Measurements from ENCODE around the gene COL24A1.
A peak's percentile ranks its signal among the peaks of the same experiment; 100 is the strongest.

The COL24A1 gene

DNA sequence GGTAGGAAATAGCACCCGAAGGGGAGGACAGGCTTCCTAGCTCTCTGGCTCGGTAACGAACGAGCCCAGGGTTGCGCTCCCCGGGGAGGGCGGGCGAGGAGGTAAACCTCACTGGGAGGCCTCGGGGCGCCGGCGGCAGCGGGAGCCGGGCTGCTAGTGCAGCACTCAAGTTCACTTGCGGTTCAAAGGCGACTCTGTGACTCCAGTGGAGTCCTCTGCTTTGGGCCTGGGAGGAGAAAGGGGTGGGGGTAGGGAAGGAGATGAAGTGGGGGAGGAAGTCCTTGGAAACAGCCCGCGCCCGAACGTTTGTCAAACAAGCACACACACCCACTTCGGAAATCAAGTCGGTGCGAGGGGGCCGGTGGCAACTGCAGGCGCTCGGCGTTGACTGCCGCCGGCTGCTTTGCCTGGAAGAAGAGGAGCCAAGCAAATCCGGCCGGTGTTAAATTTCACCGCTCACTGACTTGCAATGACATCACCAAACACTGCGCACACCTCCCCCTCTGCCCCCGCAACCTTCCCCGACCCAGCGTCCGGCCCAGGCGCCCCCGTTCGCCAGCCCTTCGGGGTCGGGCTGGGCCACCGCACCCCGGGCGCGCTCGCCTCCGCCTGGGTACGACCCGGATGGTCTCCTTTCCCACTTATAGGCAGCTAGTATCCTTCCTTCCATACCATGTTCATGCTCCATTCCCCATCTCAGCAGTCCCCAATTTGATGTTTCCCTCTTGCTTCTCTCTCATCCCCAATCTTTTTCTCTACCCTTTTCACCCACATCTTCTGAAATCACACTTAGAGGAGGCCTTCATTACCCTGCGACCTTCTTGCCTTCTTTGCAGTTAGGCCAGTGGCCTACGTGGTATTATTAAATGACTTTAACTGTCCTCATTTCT lies at the start of gene COL24A1:
COL24A1 (minus strand) TSS at position 207 of the 890 bp plus-strand sequence. CDS start 376 bp downstream, outside the sequence.
- TF ChIP-seq POLR2AphosphoS5 (IDR thresholded peaks at IDR 0.05; ENCODE audit: borderline replicate concordance, low read depth, low read length) (no peak), EZH2 (IDR thresholded peaks at IDR 0.05) (no peak), FOXP2 (optimal IDR thresholded peaks at IDR 0.05; ENCODE audit: control extremely low read depth, extremely low read length, insufficient read depth) (no peak)
- no peak within 1 kb of the TSS for H3K4me3 ChIP-seq
- H3K9ac ChIP-seq (ENCODE audit: insufficient read length): no peak within 1 kb of the TSS
- no peak within 1 kb of the TSS for H3K27ac ChIP-seq
- H3K9me3 ChIP-seq (ENCODE audit: low read depth, low read length): 0 out of 2 replicates have a peak, but pooled peaks cover 3% of the 10 kb centered on the region
- H3K36me3 ChIP-seq (ENCODE audit: insufficient read depth, low read length): no peaks in the 10 kb centered on the region
- no peak for DNase-seq (ENCODE audit: low read depth, low spot score)

DNA sequence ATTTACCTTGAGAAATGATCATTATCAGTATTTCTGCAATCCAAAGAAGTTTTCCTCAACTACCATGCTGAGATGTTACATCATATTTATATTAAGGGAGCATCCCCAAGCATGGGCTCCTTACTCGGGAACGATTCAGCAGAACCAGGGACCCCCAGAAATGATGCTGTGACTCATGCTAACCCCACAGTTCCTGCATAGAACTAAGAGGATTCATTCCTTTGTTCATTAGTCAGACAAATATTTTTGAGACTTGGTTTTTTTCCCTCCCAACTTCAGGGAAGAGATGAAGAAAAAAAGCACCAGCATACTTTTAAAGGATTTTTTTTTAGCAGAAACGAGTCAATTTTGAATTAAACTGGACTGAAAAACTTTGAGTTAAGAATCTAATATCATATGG lies 49.2 kb upstream of the COL24A1 start:
- Histone ChIP-seq H3K27ac (no peak overlapping the region), H3K36me3 (ENCODE audit: insufficient read depth, low read length) (no peaks in the 10 kb centered on the region), H3K9me3 (ENCODE audit: low read depth, low read length) (no peaks in the 10 kb centered on the region), H3K9ac (ENCODE audit: insufficient read length) (no peak overlapping the region), H3K4me3 (no peak overlapping the region)
- DNase-seq (ENCODE audit: low read depth, low spot score): no peak
- TF ChIP-seq POLR2AphosphoS5 (IDR thresholded peaks at IDR 0.05; ENCODE audit: borderline replicate concordance, low read depth, low read length) (no peak), EZH2 (IDR thresholded peaks at IDR 0.05) (no peak), FOXP2 (optimal IDR thresholded peaks at IDR 0.05; ENCODE audit: control extremely low read depth, extremely low read length, insufficient read depth) (no peak)

DNA sequence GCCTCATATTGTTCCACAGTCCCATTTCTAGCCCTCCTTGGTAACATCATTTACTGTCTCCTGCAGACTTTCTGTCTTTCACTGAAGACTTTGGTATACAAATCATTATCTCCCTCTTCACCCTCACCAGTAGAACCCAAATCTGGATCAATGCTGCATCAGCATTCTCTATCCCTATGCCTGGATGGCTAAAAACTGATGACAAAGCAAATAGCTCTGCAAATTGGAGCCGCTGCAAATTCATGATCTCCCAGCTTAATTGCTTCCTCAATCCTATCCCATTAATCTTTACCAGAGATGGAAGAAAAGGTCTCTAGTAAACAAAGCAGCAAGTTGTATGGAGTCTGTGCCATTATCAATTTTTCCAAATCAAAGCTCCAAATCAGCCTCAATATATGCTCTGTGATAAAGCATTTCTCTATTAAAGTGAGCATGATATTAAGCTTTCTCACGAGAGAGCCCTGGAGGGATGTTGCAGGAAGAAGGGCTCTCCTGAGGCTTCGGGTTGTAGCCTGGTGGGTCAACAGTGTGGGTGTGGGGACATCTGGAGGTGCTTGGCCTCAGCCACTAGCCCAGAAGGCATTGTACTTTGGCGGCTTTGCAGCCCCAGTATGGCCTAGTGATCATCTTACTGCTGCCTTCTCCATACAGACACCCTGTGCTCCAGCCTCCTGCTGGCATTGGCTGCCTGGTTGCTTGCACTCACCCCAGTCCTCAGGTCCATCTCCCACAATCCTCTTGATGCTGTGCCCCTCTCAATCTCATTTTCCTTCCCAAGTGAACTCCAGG lies 46.2 kb upstream of the COL24A1 start:
- H3K9me3 ChIP-seq (ENCODE audit: low read depth, low read length): no peaks in the 10 kb centered on the region
- no peak overlapping the region for H3K27ac ChIP-seq
- no peak for DNase-seq (ENCODE audit: low read depth, low spot score)
- H3K36me3 ChIP-seq (ENCODE audit: insufficient read depth, low read length): no peaks in the 10 kb centered on the region
- TF ChIP-seq FOXP2 (optimal IDR thresholded peaks at IDR 0.05; ENCODE audit: control extremely low read depth, extremely low read length, insufficient read depth): peak; percentile 39
- no peak for TF ChIP-seq EZH2 (IDR thresholded peaks at IDR 0.05)
- no peak overlapping the region for H3K4me3 ChIP-seq
- no peak overlapping the region for H3K9ac ChIP-seq (ENCODE audit: insufficient read length)

DNA sequence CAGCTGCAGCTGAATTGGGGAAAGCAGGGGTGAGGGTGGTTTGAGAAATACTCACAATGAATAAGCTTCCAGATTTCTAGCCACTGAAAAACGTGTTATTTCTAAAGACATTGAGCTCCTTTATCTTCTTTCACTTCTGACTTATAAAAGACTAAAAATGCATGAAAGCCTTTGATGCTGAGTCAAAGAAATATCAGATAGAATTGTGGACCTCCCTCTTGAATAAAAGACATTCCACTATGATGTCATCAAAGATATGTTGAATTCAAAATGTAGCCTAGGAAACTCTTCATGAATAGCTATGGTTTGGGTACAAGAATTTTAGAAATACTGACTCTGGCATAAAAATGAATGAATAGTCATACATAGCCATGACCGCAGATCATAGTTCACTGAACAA lies 44.7 kb upstream of the COL24A1 start:
- H3K9me3 ChIP-seq (ENCODE audit: low read depth, low read length): no peaks in the 10 kb centered on the region
- H3K27ac ChIP-seq: no peak overlapping the region
- H3K9ac ChIP-seq (ENCODE audit: insufficient read length): no peak overlapping the region
- no peaks in the 10 kb centered on the region for H3K36me3 ChIP-seq (ENCODE audit: insufficient read depth, low read length)
- no peak for DNase-seq (ENCODE audit: low read depth, low spot score)
- no peak overlapping the region for H3K4me3 ChIP-seq
- TF ChIP-seq FOXP2 (optimal IDR thresholded peaks at IDR 0.05; ENCODE audit: control extremely low read depth, extremely low read length, insufficient read depth) (no peak), POLR2AphosphoS5 (IDR thresholded peaks at IDR 0.05; ENCODE audit: borderline replicate concordance, low read depth, low read length) (no peak), EZH2 (IDR thresholded peaks at IDR 0.05) (no peak)

DNA sequence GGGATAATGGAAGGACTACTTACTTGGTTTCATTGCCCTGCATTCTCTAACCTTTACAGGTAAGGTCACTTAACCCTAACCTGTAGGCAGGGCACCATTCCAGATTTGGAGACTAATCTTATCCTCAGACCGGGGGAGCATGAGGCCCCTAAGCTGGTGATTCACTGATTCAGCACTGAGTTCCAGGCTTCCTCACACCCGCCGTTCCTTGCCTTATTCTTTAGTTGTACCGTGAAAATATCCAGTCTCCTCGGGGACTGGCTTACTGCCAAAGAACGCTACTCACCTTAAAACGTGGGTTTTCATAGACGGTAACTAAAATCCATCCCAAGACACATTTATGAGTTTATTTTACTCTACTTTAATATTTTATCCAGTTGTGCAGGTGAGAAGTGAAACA lies 44.3 kb upstream of the COL24A1 start:
- Histone ChIP-seq H3K4me3 (no peak overlapping the region), H3K9me3 (ENCODE audit: low read depth, low read length) (no peaks in the 10 kb centered on the region), H3K9ac (ENCODE audit: insufficient read length) (no peak overlapping the region), H3K27ac (no peak overlapping the region), H3K36me3 (ENCODE audit: insufficient read depth, low read length) (no peaks in the 10 kb centered on the region)
- TF ChIP-seq POLR2AphosphoS5 (IDR thresholded peaks at IDR 0.05; ENCODE audit: borderline replicate concordance, low read depth, low read length) (no peak), EZH2 (IDR thresholded peaks at IDR 0.05) (no peak), FOXP2 (optimal IDR thresholded peaks at IDR 0.05; ENCODE audit: control extremely low read depth, extremely low read length, insufficient read depth) (no peak)
- DNase-seq (ENCODE audit: low read depth, low spot score): no peak

DNA sequence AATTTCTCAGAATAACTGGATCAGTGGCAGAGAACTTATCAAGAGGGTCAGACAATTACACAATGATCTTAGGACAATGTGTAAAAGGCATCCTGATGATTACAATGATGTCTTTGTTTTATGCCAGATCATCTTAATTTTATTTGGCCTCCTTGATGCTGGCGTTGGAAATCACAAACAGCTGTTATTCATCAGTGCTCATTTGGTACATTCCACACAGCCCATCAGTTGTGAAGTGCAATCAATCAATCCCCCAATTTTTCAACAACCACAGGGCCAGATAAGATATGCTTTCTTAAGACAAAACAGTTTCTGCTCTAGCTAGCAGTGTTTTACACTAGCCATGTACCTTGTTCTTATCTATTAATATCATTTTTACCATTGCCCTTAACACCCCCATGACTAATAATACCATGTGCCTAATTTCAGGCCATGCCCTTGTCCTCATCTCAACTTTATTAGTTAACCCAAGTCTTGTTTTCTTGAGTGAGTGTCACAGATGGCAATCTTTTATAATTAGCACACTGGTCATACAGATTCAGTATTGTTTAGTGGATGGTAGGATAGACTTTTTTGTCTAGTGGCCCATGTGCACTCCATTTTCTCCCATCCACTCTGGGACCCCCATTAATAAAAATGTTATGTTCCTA lies 40.8 kb upstream of the COL24A1 start:
- no peak for TF ChIP-seq FOXP2 (optimal IDR thresholded peaks at IDR 0.05; ENCODE audit: control extremely low read depth, extremely low read length, insufficient read depth)
- TF ChIP-seq POLR2AphosphoS5 (IDR thresholded peaks at IDR 0.05; ENCODE audit: borderline replicate concordance, low read depth, low read length): no peak
- no peak for TF ChIP-seq EZH2 (IDR thresholded peaks at IDR 0.05)
- no peaks in the 10 kb centered on the region for H3K9me3 ChIP-seq (ENCODE audit: low read depth, low read length)
- DNase-seq (ENCODE audit: low read depth, low spot score): no peak
- no peaks in the 10 kb centered on the region for H3K36me3 ChIP-seq (ENCODE audit: insufficient read depth, low read length)
- no peak overlapping the region for H3K9ac ChIP-seq (ENCODE audit: insufficient read length)
- no peak overlapping the region for H3K27ac ChIP-seq
- no peak overlapping the region for H3K4me3 ChIP-seq

DNA sequence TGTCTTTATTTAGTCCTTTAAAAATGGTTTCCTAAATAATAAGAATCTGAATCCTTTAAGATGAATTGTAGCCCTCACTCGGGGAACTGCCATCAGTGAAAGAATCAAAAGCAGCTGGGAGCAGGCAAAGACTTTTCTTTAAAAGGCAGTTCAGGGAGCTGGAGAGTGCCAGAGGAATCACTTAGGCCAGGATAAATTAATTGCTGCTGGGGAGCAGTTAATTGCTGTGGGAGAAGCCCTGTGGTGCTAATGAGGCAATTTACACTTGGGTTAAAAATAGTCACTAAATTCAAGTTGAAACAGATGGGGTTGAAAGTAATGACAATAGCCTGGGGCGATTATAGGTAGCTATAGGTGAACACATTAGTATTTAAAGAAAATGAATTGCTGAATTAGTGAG lies 38.7 kb upstream of the COL24A1 start:
- no peaks in the 10 kb centered on the region for H3K36me3 ChIP-seq (ENCODE audit: insufficient read depth, low read length)
- no peak for DNase-seq (ENCODE audit: low read depth, low spot score)
- H3K9me3 ChIP-seq (ENCODE audit: low read depth, low read length): no peaks in the 10 kb centered on the region
- no peak overlapping the region for H3K27ac ChIP-seq
- no peak overlapping the region for H3K9ac ChIP-seq (ENCODE audit: insufficient read length)
- no peak for TF ChIP-seq FOXP2 (optimal IDR thresholded peaks at IDR 0.05; ENCODE audit: control extremely low read depth, extremely low read length, insufficient read depth)
- no peak for TF ChIP-seq EZH2 (IDR thresholded peaks at IDR 0.05)
- no peak for TF ChIP-seq POLR2AphosphoS5 (IDR thresholded peaks at IDR 0.05; ENCODE audit: borderline replicate concordance, low read depth, low read length)
- H3K4me3 ChIP-seq: no peak overlapping the region

DNA sequence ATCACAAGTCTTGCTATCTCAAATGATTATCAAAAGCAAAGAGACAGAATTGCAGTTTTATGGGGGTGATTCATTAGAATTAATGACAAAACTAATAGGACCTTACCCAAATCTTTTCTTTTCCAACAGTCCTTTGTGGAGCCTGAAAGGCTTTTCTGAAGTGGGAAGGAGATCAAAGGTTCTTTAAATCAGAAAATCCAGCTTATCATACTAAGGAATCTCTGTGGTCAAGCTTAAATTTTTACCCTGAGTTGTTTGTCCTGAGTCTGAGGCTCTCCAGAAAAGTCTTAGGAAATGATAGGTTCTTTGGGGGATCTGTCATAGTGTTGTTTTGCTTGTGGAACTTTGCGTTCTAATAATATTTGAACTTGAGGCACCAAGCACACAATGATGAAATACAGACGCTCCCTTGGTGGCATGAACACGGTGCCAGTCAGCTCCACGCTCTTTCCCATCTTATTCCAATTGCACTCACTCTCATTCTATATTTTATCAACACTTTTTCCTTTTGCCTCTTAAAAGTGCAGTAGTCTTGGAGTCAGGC lies 38.0 kb upstream of the COL24A1 start:
- no peak for DNase-seq (ENCODE audit: low read depth, low spot score)
- H3K4me3 ChIP-seq: no peak overlapping the region
- no peaks in the 10 kb centered on the region for H3K36me3 ChIP-seq (ENCODE audit: insufficient read depth, low read length)
- TF ChIP-seq EZH2 (IDR thresholded peaks at IDR 0.05): no peak
- no peak for TF ChIP-seq FOXP2 (optimal IDR thresholded peaks at IDR 0.05; ENCODE audit: control extremely low read depth, extremely low read length, insufficient read depth)
- TF ChIP-seq POLR2AphosphoS5 (IDR thresholded peaks at IDR 0.05; ENCODE audit: borderline replicate concordance, low read depth, low read length): no peak
- no peak overlapping the region for H3K27ac ChIP-seq
- H3K9me3 ChIP-seq (ENCODE audit: low read depth, low read length): no peaks in the 10 kb centered on the region
- no peak overlapping the region for H3K9ac ChIP-seq (ENCODE audit: insufficient read length)
